HL-60/S4 treated with phorbol 12-myristate 13-acetate at 8.2 ng/mL for 4 days and 3 days (cell line): Measurements from ENCODE around the gene RPH3AL.

Source experiments
- in situ Hi-C: fragments of 300-500 bp; cut with MboI; formaldehyde crosslinking; loops from 2 replicates; pipeline ENCODE4 v1.15.0; 2022; ENCODE audit warnings: low sequenced_read_pairs

Gene RPH3AL

GRCh38 chr17:353838-354234 lies 1.2 kb upstream of the RPH3AL start:
- in situ Hi-C loops: no loop called here

- in situ Hi-C loops: no loop called here
Measured at GRCh38 chr17:353213-353837, 718 bp upstream of the RPH3AL start.

- in situ Hi-C loops: no loop called here
Measured at GRCh38 chr17:351875-352420, 659 bp downstream of the RPH3AL start.

- in situ Hi-C loops: no loop called here
Measured at GRCh38 chr17:351449-351738, 1.2 kb downstream of the RPH3AL start.

- in situ Hi-C loops: no loop called here
Measured at GRCh38 chr17:350706-351448, 1.7 kb downstream of the RPH3AL start.

- in situ Hi-C loops: no loop called here
Measured at GRCh38 chr17:349666-350065, 2.9 kb downstream of the RPH3AL start.

GRCh38 chr17:348692-349425 lies 3.7 kb downstream of the RPH3AL start:
- in situ Hi-C loops: no loop called here

GRCh38 chr17:348012-348411 lies 4.6 kb downstream of the RPH3AL start:
- in situ Hi-C loops: no loop called here

- in situ Hi-C loops: no loop called here
Measured at GRCh38 chr17:347309-347899, 5.2 kb downstream of the RPH3AL start.

GRCh38 chr17:345992-346785 lies 6.4 kb downstream of the RPH3AL start:
- in situ Hi-C loops: no loop called here

GRCh38 chr17:345261-345660 lies 7.3 kb downstream of the RPH3AL start:
- in situ Hi-C loops: no loop called here

- in situ Hi-C loops: no loop called here
Measured at GRCh38 chr17:343875-344752, 8.5 kb downstream of the RPH3AL start.

GRCh38 chr17:343211-343610 lies 9.4 kb downstream of the RPH3AL start:
- in situ Hi-C loops: no loop called here

GRCh38 chr17:340074-340473 lies 12.5 kb downstream of the RPH3AL start:
- in situ Hi-C loops: no loop called here

- in situ Hi-C loops: no loop called here
Measured at GRCh38 chr17:339193-340061, 13.2 kb downstream of the RPH3AL start.

GRCh38 chr17:338442-339192 lies 14.0 kb downstream of the RPH3AL start:
- in situ Hi-C loops: no loop called here

GRCh38 chr17:337866-338265 lies 14.7 kb downstream of the RPH3AL start:
- in situ Hi-C loops: no loop called here

GRCh38 chr17:337453-337852 lies 15.2 kb downstream of the RPH3AL start:
- in situ Hi-C loops: no loop called here
